Measurements from ENCODE around the gene GCSAM.

GCSAM gene

DNA sequence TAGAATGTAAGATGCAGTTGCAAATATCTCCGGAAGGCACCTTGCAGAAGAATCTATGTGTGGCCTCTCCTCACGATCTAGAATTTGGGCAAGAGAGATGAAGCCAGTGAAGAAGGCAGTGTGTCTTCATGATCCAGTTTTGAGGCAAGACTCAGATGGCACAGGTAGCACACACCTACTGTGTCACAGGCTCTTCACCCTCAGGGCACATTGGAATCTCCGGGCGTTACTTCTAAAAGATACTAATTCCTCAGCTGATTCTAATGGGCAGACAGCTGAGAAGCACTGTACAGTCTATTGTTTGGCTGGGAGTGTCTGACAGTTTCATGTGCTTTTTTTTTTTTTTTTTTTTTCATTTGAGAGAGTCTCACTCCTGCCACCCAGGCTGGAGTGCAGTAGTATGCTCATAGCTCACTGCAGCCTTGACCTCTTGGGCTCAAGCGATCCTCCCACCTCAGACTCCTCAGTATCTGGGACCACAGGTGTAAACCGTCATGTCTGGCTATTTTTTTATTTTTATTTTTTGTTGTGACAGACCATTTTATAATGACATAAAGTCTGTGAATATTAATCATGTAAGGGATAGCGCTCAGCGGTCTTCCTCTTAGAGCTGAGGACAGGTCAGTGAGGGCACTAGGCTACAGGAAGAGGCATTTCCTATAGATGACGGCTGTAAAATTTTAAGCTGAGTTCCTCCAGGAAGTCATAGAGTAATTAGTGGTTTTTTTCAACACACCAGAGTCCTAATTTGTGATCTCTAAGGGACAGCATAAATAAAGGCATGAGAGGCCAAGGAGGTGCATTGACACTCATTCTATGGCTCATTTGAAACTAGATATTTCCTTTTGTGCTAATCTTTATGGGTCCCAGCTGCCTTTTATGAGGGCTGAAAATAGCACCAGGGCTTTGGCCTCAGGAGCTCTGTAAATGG is 42.8 kb downstream of the GCSAM start:
- no peak overlapping the region for H3K4ac ChIP-seq (ENCODE audit: low read depth in 1 of 2, low read length in 2 of 2)
- peaks cover 0 to 6% of the 10 kb centered on the region in 2 experiments for H3K36me3 ChIP-seq (ENCODE audit: control insufficient read depth in 1 of 2, insufficient read depth in 2 of 2, low read depth in 1 of 2, low read length in 2 of 2)
- no peak for DNase-seq
- no peak overlapping the region for H2AK5ac ChIP-seq (ENCODE audit: low read length, severe bottlenecking)
- H3K23ac ChIP-seq (ENCODE audit: low read length in 2 of 2), result no peak overlapping the region
- H4K91ac ChIP-seq (ENCODE audit: low read length), result no peak overlapping the region
- no peak overlapping the region for H3K9ac ChIP-seq (ENCODE audit: low read length)
- H2BK120ac ChIP-seq (ENCODE audit: low read depth, low read length), result no peak overlapping the region
- peak overlapping the region; percentile 36 for H3K27ac ChIP-seq (ENCODE audit: low read length, poor library complexity, severe bottlenecking)
- H4K8ac ChIP-seq (ENCODE audit: low read length), result no peak overlapping the region
- WGBS, result 45% methylated on average over 5 of the region's 9 CpGs
- H2BK5ac ChIP-seq (ENCODE audit: low read depth, low read length, poor library complexity, severe bottlenecking), result no peak overlapping the region
- H2BK15ac ChIP-seq (ENCODE audit: low read depth, poor library complexity, severe bottlenecking), result no peak overlapping the region
- H2BK12ac ChIP-seq (ENCODE audit: low read length in 2 of 2), result no peak overlapping the region
- no peak overlapping the region for H2AFZ ChIP-seq (ENCODE audit: low read depth, low read length)
- H3K79me1 ChIP-seq (replicated peaks; ENCODE audit: low read length, poor library complexity, severe bottlenecking), result peaks cover 9% of the 10 kb centered on the region
- no peak overlapping the region for H3K4me3 ChIP-seq (ENCODE audit: insufficient read depth in 1 of 2, low read depth in 1 of 2, low read length in 2 of 2)
- H3K14ac ChIP-seq (ENCODE audit: low read length in 2 of 2), result no peak overlapping the region
- peak overlapping the region in 1 of 2 experiments; percentile 52 for H3K18ac ChIP-seq (ENCODE audit: low read depth in 1 of 2, low read length in 2 of 2)
- H3K4me2 ChIP-seq (ENCODE audit: low read length, poor library complexity, severe bottlenecking), result peak overlapping the region; percentile 26
- H3K4me1 ChIP-seq (ENCODE audit: control insufficient read depth, insufficient read depth, low read depth, low read length), result peaks cover 23% of the 10 kb centered on the region
- no peaks in the 10 kb centered on the region for H3K9me3 ChIP-seq (ENCODE audit: control insufficient read depth, low read length)
- H3K27me3 ChIP-seq (ENCODE audit: control insufficient read depth in 1 of 2, insufficient read depth in 1 of 2, low read length in 2 of 2), result peaks cover 0 to 6% of the 10 kb centered on the region in 2 experiments

DNA sequence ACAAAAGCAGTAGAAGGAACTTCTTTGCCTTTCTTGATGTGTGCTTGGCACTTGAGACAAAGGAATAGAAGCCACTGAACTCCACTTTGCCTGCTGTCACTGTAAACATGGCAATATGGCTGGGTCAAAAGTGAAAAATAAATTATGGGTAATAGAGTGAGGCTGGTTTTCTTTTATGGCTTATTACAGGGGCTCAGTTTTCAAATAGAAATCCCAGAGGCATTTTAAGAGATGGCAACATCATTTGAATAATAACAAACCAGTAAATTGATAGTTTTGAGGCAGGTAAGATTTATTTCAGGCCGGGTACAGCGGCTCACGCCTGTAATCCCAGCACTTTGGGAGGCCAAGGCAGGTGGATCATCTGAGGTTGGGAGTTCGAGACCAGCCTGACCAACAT is 44.1 kb downstream of the GCSAM start:
- no peak overlapping the region for H3K4ac ChIP-seq (ENCODE audit: low read depth in 1 of 2, low read length in 2 of 2)
- peaks cover 0 to 2% of the 10 kb centered on the region in 2 experiments for H3K36me3 ChIP-seq (ENCODE audit: control insufficient read depth in 1 of 2, insufficient read depth in 2 of 2, low read depth in 1 of 2, low read length in 2 of 2)
- no peak overlapping the region for H3K4me3 ChIP-seq (ENCODE audit: insufficient read depth in 1 of 2, low read depth in 1 of 2, low read length in 2 of 2)
- no peak overlapping the region for H2BK120ac ChIP-seq (ENCODE audit: low read depth, low read length)
- no peak overlapping the region for H3K14ac ChIP-seq (ENCODE audit: low read length in 2 of 2)
- DNase-seq, result no peak
- H3K4me2 ChIP-seq (ENCODE audit: low read length, poor library complexity, severe bottlenecking), result no peak overlapping the region
- peaks cover 0 to 6% of the 10 kb centered on the region in 2 experiments for H3K27me3 ChIP-seq (ENCODE audit: control insufficient read depth in 1 of 2, insufficient read depth in 1 of 2, low read length in 2 of 2)
- no peak overlapping the region for H2AK5ac ChIP-seq (ENCODE audit: low read length, severe bottlenecking)
- H3K18ac ChIP-seq (ENCODE audit: low read depth in 1 of 2, low read length in 2 of 2), result no peak overlapping the region
- H3K79me1 ChIP-seq (replicated peaks; ENCODE audit: low read length, poor library complexity, severe bottlenecking), result peaks cover 3% of the 10 kb centered on the region
- H3K9ac ChIP-seq (ENCODE audit: low read length), result no peak overlapping the region
- H3K23ac ChIP-seq (ENCODE audit: low read length in 2 of 2), result no peak overlapping the region
- 69% methylated on average over 4 of the region's 4 CpGs for WGBS
- H4K8ac ChIP-seq (ENCODE audit: low read length), result no peak overlapping the region
- H3K9me3 ChIP-seq (ENCODE audit: control insufficient read depth, low read length), result no peaks in the 10 kb centered on the region
- no peak overlapping the region for H3K27ac ChIP-seq (ENCODE audit: low read length, poor library complexity, severe bottlenecking)
- no peak overlapping the region for H2BK15ac ChIP-seq (ENCODE audit: low read depth, poor library complexity, severe bottlenecking)
- no peak overlapping the region for H2AFZ ChIP-seq (ENCODE audit: low read depth, low read length)
- no peak overlapping the region for H4K91ac ChIP-seq (ENCODE audit: low read length)
- no peak overlapping the region for H2BK5ac ChIP-seq (ENCODE audit: low read depth, low read length, poor library complexity, severe bottlenecking)
- no peak overlapping the region for H2BK12ac ChIP-seq (ENCODE audit: low read length in 2 of 2)
- peaks cover 23% of the 10 kb centered on the region for H3K4me1 ChIP-seq (ENCODE audit: control insufficient read depth, insufficient read depth, low read depth, low read length)

DNA sequence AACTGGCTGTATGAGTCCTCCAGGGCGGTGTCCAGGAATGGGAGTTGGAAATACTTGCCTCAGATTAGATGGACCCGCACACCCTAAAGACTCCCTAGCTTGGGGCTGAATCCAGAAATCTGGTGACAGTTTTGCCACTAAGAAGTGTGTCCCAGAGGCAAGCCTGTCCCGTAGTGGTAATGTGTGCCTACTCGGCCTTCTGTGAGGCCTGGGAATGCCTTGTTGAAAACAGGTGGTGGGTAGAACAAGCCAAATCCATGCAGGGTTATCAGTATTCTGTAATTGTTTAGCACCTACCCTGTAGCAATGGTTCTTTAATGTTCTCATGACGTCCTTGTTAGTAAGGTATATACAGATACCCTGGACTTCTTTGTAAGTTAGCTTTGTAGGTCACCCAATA is 45.3 kb downstream of the GCSAM start:
- 81% methylated on average over 5 of the region's 5 CpGs for WGBS
- Histone ChIP-seq H2BK120ac (ENCODE audit: low read depth, low read length) (no peak overlapping the region), H2BK15ac (ENCODE audit: low read depth, poor library complexity, severe bottlenecking) (no peak overlapping the region), H3K79me1 (replicated peaks; ENCODE audit: low read length, poor library complexity, severe bottlenecking) (peaks cover 3% of the 10 kb centered on the region), H3K14ac (ENCODE audit: low read length in 2 of 2) (no peak overlapping the region), H3K36me3 (ENCODE audit: control insufficient read depth in 1 of 2, insufficient read depth in 2 of 2, low read depth in 1 of 2, low read length in 2 of 2) (no peaks in the 10 kb centered on the region), H3K4me3 (ENCODE audit: insufficient read depth in 1 of 2, low read depth in 1 of 2, low read length in 2 of 2) (peak overlapping the region in 1 of 2 experiments; percentile 46), H3K23ac (ENCODE audit: low read length in 2 of 2) (no peak overlapping the region), H3K4ac (ENCODE audit: low read depth in 1 of 2, low read length in 2 of 2) (no peak overlapping the region), H2AFZ (ENCODE audit: low read depth, low read length) (no peak overlapping the region), H3K27me3 (ENCODE audit: control insufficient read depth in 1 of 2, insufficient read depth in 1 of 2, low read length in 2 of 2) (peaks cover 0 to 6% of the 10 kb centered on the region in 2 experiments), H4K8ac (ENCODE audit: low read length) (no peak overlapping the region), H2AK5ac (ENCODE audit: low read length, severe bottlenecking) (peak overlapping the region; percentile 94), H3K27ac (ENCODE audit: low read length, poor library complexity, severe bottlenecking) (peak overlapping the region; percentile 24), H3K9me3 (ENCODE audit: control insufficient read depth, low read length) (no peaks in the 10 kb centered on the region), H4K91ac (ENCODE audit: low read length) (no peak overlapping the region), H2BK12ac (ENCODE audit: low read length in 2 of 2) (no peak overlapping the region), H3K4me1 (ENCODE audit: control insufficient read depth, insufficient read depth, low read depth, low read length) (peaks cover 20% of the 10 kb centered on the region), H3K4me2 (ENCODE audit: low read length, poor library complexity, severe bottlenecking) (peak overlapping the region; percentile 90), H3K18ac (ENCODE audit: low read depth in 1 of 2, low read length in 2 of 2) (no peak overlapping the region), H3K9ac (ENCODE audit: low read length) (no peak overlapping the region), H2BK5ac (ENCODE audit: low read depth, low read length, poor library complexity, severe bottlenecking) (peak overlapping the region; percentile 10)
- no peak for DNase-seq

DNA sequence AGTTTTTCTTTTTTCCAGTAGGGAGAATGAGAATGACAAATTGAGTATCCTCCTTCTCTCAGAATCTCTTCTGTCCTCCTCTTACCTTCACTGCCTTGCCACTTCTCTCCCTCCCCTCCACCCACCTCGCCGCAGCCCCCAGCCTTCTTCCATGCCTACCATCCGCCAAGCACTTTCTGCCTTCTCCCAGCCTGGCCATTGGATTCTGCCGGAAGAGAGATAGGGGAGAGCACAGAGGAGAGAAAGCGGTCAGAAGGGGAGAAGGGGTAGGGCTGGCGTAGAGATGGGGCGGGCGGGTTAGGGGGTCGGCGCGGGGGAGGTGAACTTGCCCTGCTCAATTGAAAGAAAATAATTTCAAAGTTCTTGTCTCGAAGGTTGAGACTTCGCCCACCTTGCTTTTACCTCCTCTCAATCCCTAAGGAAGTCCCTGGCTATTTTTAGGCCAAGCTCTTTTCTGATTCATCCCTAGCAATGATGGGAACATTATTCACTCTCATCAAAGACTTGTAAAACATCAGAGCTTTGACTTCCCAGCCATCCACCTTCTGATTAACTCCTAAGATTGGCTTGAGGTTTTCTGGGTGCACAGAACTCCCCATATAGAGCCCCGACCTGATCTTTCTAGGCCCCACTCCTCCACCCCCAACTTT is 46.0 kb downstream of the GCSAM start:
- Histone ChIP-seq H2AFZ (ENCODE audit: low read depth, low read length) (no peak overlapping the region), H3K23ac (ENCODE audit: low read length in 2 of 2) (no peak overlapping the region), H2BK12ac (ENCODE audit: low read length in 2 of 2) (peak overlapping the region in 1 of 2 experiments; percentile 2), H2BK120ac (ENCODE audit: low read depth, low read length) (no peak overlapping the region), H3K36me3 (ENCODE audit: control insufficient read depth in 1 of 2, insufficient read depth in 2 of 2, low read depth in 1 of 2, low read length in 2 of 2) (no peaks in the 10 kb centered on the region), H4K91ac (ENCODE audit: low read length) (no peak overlapping the region), H3K27me3 (ENCODE audit: control insufficient read depth in 1 of 2, insufficient read depth in 1 of 2, low read length in 2 of 2) (peaks cover 0 to 6% of the 10 kb centered on the region in 2 experiments), H3K9ac (ENCODE audit: low read length) (peak overlapping the region; percentile 83), H3K9me3 (ENCODE audit: control insufficient read depth, low read length) (no peaks in the 10 kb centered on the region), H3K18ac (ENCODE audit: low read depth in 1 of 2, low read length in 2 of 2) (no peak overlapping the region), H3K4me2 (ENCODE audit: low read length, poor library complexity, severe bottlenecking) (peak overlapping the region; percentile 90), H2AK5ac (ENCODE audit: low read length, severe bottlenecking) (no peak overlapping the region), H3K79me1 (replicated peaks; ENCODE audit: low read length, poor library complexity, severe bottlenecking) (peaks cover 3% of the 10 kb centered on the region), H3K4me3 (ENCODE audit: insufficient read depth in 1 of 2, low read depth in 1 of 2, low read length in 2 of 2) (peak overlapping the region; percentile 74 to 80), H2BK15ac (ENCODE audit: low read depth, poor library complexity, severe bottlenecking) (no peak overlapping the region), H3K27ac (ENCODE audit: low read length, poor library complexity, severe bottlenecking) (peak overlapping the region; percentile 64), H4K8ac (ENCODE audit: low read length) (no peak overlapping the region), H3K4ac (ENCODE audit: low read depth in 1 of 2, low read length in 2 of 2) (peak overlapping the region in 1 of 2 experiments; percentile 57), H2BK5ac (ENCODE audit: low read depth, low read length, poor library complexity, severe bottlenecking) (no peak overlapping the region), H3K14ac (ENCODE audit: low read length in 2 of 2) (no peak overlapping the region), H3K4me1 (ENCODE audit: control insufficient read depth, insufficient read depth, low read depth, low read length) (peaks cover 20% of the 10 kb centered on the region)
- peak; percentile 48 for DNase-seq
- 30% methylated on average over 3 of the region's 14 CpGs for WGBS

All from mesenchymal stem cell (in vitro differentiated cells and primary cell).